H1 (cell line): ENCODE measurements around the gene IRGQ. TPM values are rescaled to one million over a fixed set of nuclear protein-coding genes. Genes with fewer than 3 reads are reported as not detected.

Experiments
- CTCF ChIA-PET: fragments of 300-600 bp; sonication (Branson Sonifier 250); formaldehyde crosslinking; loops from one replicate; lab custom pipeline; 2021; ENCODE audit not compliant: partially characterized antibody; lab: Charles Lee
- POLR2A ChIA-PET: fragments of 300-600 bp; sonication (Branson Sonifier 250); formaldehyde crosslinking; loops from one replicate; lab custom pipeline; 2021; ENCODE audit warnings: inconsistent platforms; ENCODE audit not compliant: partially characterized antibody; lab: Charles Lee
- DNase-seq, 2 experiments: peaks; one replicate each; pipeline versions ENCODE4 v3.0.0 to v3.0.0-alpha.2; 2010 to 2022; ENCODE audit warnings: low spot score in 2 of 2, low read depth in 1 of 2, mixed read lengths in 1 of 2
- FAIRE-seq: peaks from 2 replicates; lab custom pipeline; 2011; peaks lifted over from hg19 to GRCh38; lab: Jason Lieb, UNC
- H2AFZ ChIP-seq: 2 replicates; pipeline ENCODE4 v1.8.1; 2012; ENCODE audit warnings: low read length, inconsistent platforms
- H2AK5ac ChIP-seq: 2 replicates; pipeline ENCODE4 v1.6.1; 2013; ENCODE audit warnings: low read depth, low read length
- H2BK120ac ChIP-seq: replicated peaks from 2 replicates; pipeline ENCODE3; 2013; ENCODE audit warnings: low read depth, low read length, inconsistent platforms
- H2BK12ac ChIP-seq: 2 replicates; pipeline ENCODE4 v1.6.1; 2013; ENCODE audit warnings: low read depth, low read length
- H2BK15ac ChIP-seq: 2 replicates; pipeline ENCODE4 v1.6.1; 2013; ENCODE audit warnings: low read length
- H2BK20ac ChIP-seq: 2 replicates; pipeline ENCODE4 v1.6.1; 2013; ENCODE audit warnings: low read length
- H2BK5ac ChIP-seq: 2 replicates; pipeline ENCODE4 v1.6.1; 2013; ENCODE audit warnings: low read depth, low read length
- H3K14ac ChIP-seq: 2 replicates; pipeline ENCODE4 v1.6.1; 2013; ENCODE audit warnings: inconsistent platforms; ENCODE audit not compliant: insufficient read length
- H3K18ac ChIP-seq: 2 replicates; pipeline ENCODE4 v1.6.1; 2013; ENCODE audit warnings: low read length; ENCODE audit errors: extremely low read depth
- H3K23ac ChIP-seq: 2 replicates; pipeline ENCODE4 v1.6.1; 2013; ENCODE audit warnings: inconsistent platforms; ENCODE audit not compliant: insufficient read length
- H3K23me2 ChIP-seq: 2 replicates; pipeline ENCODE4 v1.6.1; 2013; ENCODE audit warnings: low read depth, low read length
- H3K27ac ChIP-seq: 2 replicates; pipeline ENCODE4 v1.6.1; 2011; ENCODE audit warnings: low read depth, low read length, inconsistent platforms
- H3K27me3 ChIP-seq, 4 experiments: replicated peaks in 1 of 4; 1 replicate in 1 of 4; 2 replicates in 3 of 4; pipeline versions ENCODE4 v1.6.1 to v1.8.1; 2011 to 2013; ENCODE audit warnings: low read length in 3 of 4, mild to moderate bottlenecking in 3 of 4, inconsistent platforms in 2 of 4, mixed read lengths in 2 of 4, moderate library complexity in 1 of 4; ENCODE audit not compliant: control insufficient read depth in 3 of 4, insufficient read depth in 3 of 4; ENCODE audit errors: extremely low read depth in 1 of 4
- H3K36me3 ChIP-seq, 4 experiments: 2 replicates each; pipeline versions ENCODE4 v1.6.1 to v1.8.1; 2011 to 2013; ENCODE audit warnings: mild to moderate bottlenecking in 4 of 4, low read length in 3 of 4, moderate library complexity in 2 of 4, control low read depth in 1 of 4, inconsistent platforms in 1 of 4; ENCODE audit not compliant: insufficient read depth in 4 of 4, control insufficient read depth in 2 of 4
- H3K4ac ChIP-seq: replicated peaks from 2 replicates; pipeline ENCODE3; 2013; ENCODE audit warnings: low read length, low read depth, mixed read lengths, inconsistent platforms; ENCODE audit not compliant: insufficient read length
- H3K4me1 ChIP-seq, 4 experiments: replicated peaks in 1 of 4; 1 replicate in 1 of 4; 2 replicates in 3 of 4; pipeline versions ENCODE4 v1.6.1 to v1.8.1; 2011 to 2013; ENCODE audit warnings: low read length in 3 of 4, inconsistent platforms in 2 of 4, mixed read lengths in 1 of 4; ENCODE audit not compliant: insufficient read depth in 4 of 4, control insufficient read depth in 3 of 4
- H3K4me2 ChIP-seq, 2 experiments: 2 replicates each; pipeline versions ENCODE4 v1.6.1 to v1.8.1; 2011 to 2013; ENCODE audit warnings: low read depth in 2 of 2, low read length in 2 of 2, control low read depth in 1 of 2, inconsistent platforms in 1 of 2, mild to moderate bottlenecking in 1 of 2; ENCODE audit not compliant: insufficient read depth in 1 of 2
- H3K4me3 ChIP-seq, 4 experiments: fragments of 200-600, 300-600 bp in 1 of 4; sonication (generic), shearing (Covaris generic), sonication (Bioruptor Twin) in 1 of 4; 2 replicates each; pipeline versions ENCODE4 v1.5.1 to v1.8.1; 2011 to 2016; ENCODE audit warnings: low read length in 4 of 4, low read depth in 3 of 4, control low read depth in 2 of 4, inconsistent platforms in 2 of 4, mild to moderate bottlenecking in 2 of 4, mixed read lengths in 1 of 4, moderate library complexity in 1 of 4; ENCODE audit not compliant: insufficient read depth in 2 of 4; ENCODE audit errors: extremely low read depth in 1 of 4
- H3K56ac ChIP-seq: replicated peaks from 2 replicates; pipeline ENCODE3; 2013; ENCODE audit warnings: low read depth, mild to moderate bottlenecking, mixed read lengths, low read length, inconsistent platforms; ENCODE audit not compliant: insufficient read length
- H3K79me1 ChIP-seq: 2 replicates; pipeline ENCODE4 v1.6.1; 2013; ENCODE audit warnings: low read depth, low read length, control low read depth
- H3K79me2 ChIP-seq, 2 experiments: 2 replicates each; pipeline versions ENCODE4 v1.6.1 to v1.8.1; 2012 to 2013; ENCODE audit warnings: low read length in 2 of 2, mild to moderate bottlenecking in 2 of 2, inconsistent platforms in 1 of 2; ENCODE audit not compliant: insufficient read depth in 2 of 2, control insufficient read depth in 1 of 2
- H3K9ac ChIP-seq, 4 experiments: replicated peaks in 1 of 4; 1 replicate in 1 of 4; 2 replicates in 3 of 4; pipeline versions ENCODE4 v1.6.1 to v1.8.1; 2011 to 2013; ENCODE audit warnings: low read depth in 3 of 4, low read length in 3 of 4, control low read depth in 2 of 4, mild to moderate bottlenecking in 2 of 4, moderate library complexity in 2 of 4, inconsistent platforms in 1 of 4; ENCODE audit errors: extremely low read depth in 1 of 4
- H3K9me3 ChIP-seq, 2 experiments: 2 replicates each; pipeline versions ENCODE4 v1.6.1 to v1.8.1; 2012 to 2013; ENCODE audit warnings: mild to moderate bottlenecking in 2 of 2, moderate library complexity in 2 of 2, control low read depth in 1 of 2, inconsistent platforms in 1 of 2, low read depth in 1 of 2, low read length in 1 of 2, mixed read lengths in 1 of 2; ENCODE audit not compliant: insufficient read depth in 2 of 2
- H4K20me1 ChIP-seq, 2 experiments: replicated peaks in 1 of 2; 2 replicates each; pipeline versions ENCODE3 to v1.8.1; 2011 to 2013; ENCODE audit warnings: inconsistent platforms in 2 of 2, low read length in 2 of 2, mild to moderate bottlenecking in 1 of 2; ENCODE audit not compliant: insufficient read depth in 2 of 2, control insufficient read depth in 1 of 2
- H4K5ac ChIP-seq: 2 replicates; pipeline ENCODE4 v1.6.1; 2013; ENCODE audit warnings: low read length, low read depth, mixed read lengths, inconsistent platforms; ENCODE audit not compliant: insufficient read length
- H4K8ac ChIP-seq: 2 replicates; pipeline ENCODE4 v1.8.0; 2013; ENCODE audit warnings: mild to moderate bottlenecking, moderate library complexity, low read length, inconsistent platforms; ENCODE audit not compliant: insufficient read depth; ENCODE audit errors: extremely low read depth
- H4K91ac ChIP-seq: replicated peaks from 2 replicates; pipeline ENCODE3; 2013; ENCODE audit warnings: low read length, mixed read lengths, inconsistent platforms; ENCODE audit not compliant: insufficient read length
- GABPA ChIP-seq: IDR thresholded peaks from 2 replicates; pipeline ENCODE4 v1.6.1; 2011; ENCODE audit warnings: mild to moderate bottlenecking, low read length, moderate library complexity, borderline replicate concordance; ENCODE audit not compliant: insufficient read depth
- WGBS, 2 experiments: shearing (Covaris generic) in 1 of 2; methylation state at CpG; one replicate each; pipeline versions ENCODE4 v1.1.6 to v1.1.7; 2013 to 2015; ENCODE audit warnings: low lambda C conversion rate in 2 of 2, mixed read lengths in 2 of 2, inconsistent platforms in 1 of 2, low coverage in 1 of 2, missing lambda C conversion rate in 1 of 2; ENCODE audit not compliant: insufficient replicate concordance in 2 of 2, insufficient coverage in 1 of 2, insufficient read length in 1 of 2; ENCODE audit errors: extremely low coverage in 1 of 2, missing lambda C conversion rate in 1 of 2; 5-methylcytosine and 5-hydroxymethylcytosine counted together
- polyA plus RNA-seq, 7 experiments: library from polyadenylated mRNA; depleted of rRNA in 3 of 7; stranded (reverse) in 5 of 7; unstranded in 2 of 7; fragments of >200 nt in 5 of 7; fragments of 200-250 nt in 2 of 7; gene quantifications; 1 replicate in 5 of 7; 2 replicates in 1 of 7; 4 replicates in 1 of 7; pipeline versions ENCODE4 v1.2.1 to v1.2.3, GENCODE V29; 2011 to 2013; ENCODE audit warnings: missing spikeins in 2 of 7, mixed read lengths in 2 of 7
- total RNA-seq: library from RNA; stranded (reverse); fragmentation: NEBNext Ultra II Directional; extraction: Animal tissue kit (Norgen Biotek cat#: 25700); gene quantifications from 2 replicates; pipeline ENCODE4 v1.2.1, GENCODE V29; 2021
- TF ChIP-seq, protein P1 (sequence below): IDR thresholded peaks from 2 replicates; pipeline ENCODE4 v1.6.1; 2012; ENCODE audit warnings: inconsistent platforms
- TF ChIP-seq, protein P2 (sequence below): IDR thresholded peaks from 2 replicates; pipeline ENCODE4 v1.6.1; 2011; ENCODE audit warnings: low read length, improper control_type of control experiment

The IRGQ gene
- total and polyA plus RNA-seq, 2 of the 8 experiments (the other 6 are each of a cell fraction or from before 2014, with no cell fraction given): 16.0 to 42.9 TPM

DNA sequence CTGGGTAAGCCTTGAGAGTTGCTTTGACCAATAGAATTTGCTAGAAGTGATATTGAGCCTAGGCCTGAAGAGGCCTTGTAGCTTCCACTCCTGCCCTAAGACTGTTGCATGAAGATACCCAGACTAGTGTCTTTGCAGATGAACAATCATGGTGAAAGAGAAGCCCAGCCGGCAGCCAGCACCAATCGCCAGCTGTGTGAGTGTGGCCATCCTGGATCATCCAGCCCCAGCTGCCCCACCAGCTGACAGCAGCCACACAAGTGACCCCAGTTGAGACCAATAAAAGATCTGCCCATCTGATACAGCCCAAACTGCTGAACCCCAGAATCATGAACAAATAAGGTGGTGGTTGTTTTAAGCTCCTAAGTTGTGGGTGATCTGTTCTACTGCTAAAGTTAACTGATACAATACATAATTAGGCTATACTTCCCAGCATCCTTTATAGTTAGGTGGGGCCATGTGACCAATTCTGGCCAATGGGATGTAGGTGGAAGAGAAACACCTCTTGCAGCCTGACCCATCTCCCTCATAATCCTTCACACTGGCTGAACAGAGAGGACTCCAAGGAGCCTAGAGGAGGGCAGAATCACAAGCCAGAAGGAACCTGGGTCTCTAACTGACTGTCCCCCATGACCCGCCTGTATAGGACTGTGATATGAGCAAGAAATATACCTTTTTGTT lies 32.9 kb upstream of the IRGQ start:
- Histone ChIP-seq H3K9ac (no peak overlapping the region), H3K27ac (no peak overlapping the region), H3K14ac (no peak overlapping the region), H2BK120ac (no peak overlapping the region), H3K4me3 (no peak overlapping the region), H3K4me1 (peaks cover 0 to 6% (median 3%) of the 10 kb centered on the region in 4 experiments; a peak in 2 of 7 replicates), H3K4me2 (no peak overlapping the region), H2BK5ac (no peak overlapping the region), H4K5ac (no peak overlapping the region), H2BK15ac (no peak overlapping the region), H2BK20ac (no peak overlapping the region), H3K56ac (no peak overlapping the region), H3K23ac (no peak overlapping the region), H4K20me1 (peaks cover 4 to 5% of the 10 kb centered on the region in 2 experiments), H3K79me1 (no peaks in the 10 kb centered on the region), H3K4ac (no peak overlapping the region), H3K9me3 (no peaks in the 10 kb centered on the region), H2AK5ac (no peak overlapping the region), H4K91ac (no peak overlapping the region), H3K79me2 (no peaks in the 10 kb centered on the region), H3K18ac (no peak overlapping the region), H3K36me3 (no peaks in the 10 kb centered on the region; a peak in 2 of 8 replicates)
- ChIA-PET CTCF (interaction anchor here (0.6 to 3.7 kb wide), 5 partner anchors 29 to 148 kb away, joined by 3 to 13 read pairs (median 4); no protein-coding TSS in a partner anchor), POLR2A (interaction anchor here (0.6 to 1.3 kb wide), 2 partner anchors 12 to 96 kb away, joined by 3 read pairs; partner anchors contain the start of gene ZNF575)
- 82% methylated on average over 3 of the region's 3 CpGs; no CpG with 5 or more reads in 1 of the 2 experiments for WGBS, 2 experiments
- TF ChIP-seq, protein P1, sequence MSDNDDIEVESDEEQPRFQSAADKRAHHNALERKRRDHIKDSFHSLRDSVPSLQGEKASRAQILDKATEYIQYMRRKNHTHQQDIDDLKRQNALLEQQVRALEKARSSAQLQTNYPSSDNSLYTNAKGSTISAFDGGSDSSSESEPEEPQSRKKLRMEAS: no peak
- no peak for TF ChIP-seq GABPA
- TF ChIP-seq, protein P2, sequence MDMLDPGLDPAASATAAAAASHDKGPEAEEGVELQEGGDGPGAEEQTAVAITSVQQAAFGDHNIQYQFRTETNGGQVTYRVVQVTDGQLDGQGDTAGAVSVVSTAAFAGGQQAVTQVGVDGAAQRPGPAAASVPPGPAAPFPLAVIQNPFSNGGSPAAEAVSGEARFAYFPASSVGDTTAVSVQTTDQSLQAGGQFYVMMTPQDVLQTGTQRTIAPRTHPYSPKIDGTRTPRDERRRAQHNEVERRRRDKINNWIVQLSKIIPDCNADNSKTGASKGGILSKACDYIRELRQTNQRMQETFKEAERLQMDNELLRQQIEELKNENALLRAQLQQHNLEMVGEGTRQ: peak; percentile 62
- TF ChIP-seq, all 59 proteins: peak for 1
- Histone ChIP-seq H3K23me2 (no peaks in the 10 kb centered on the region; the same call in 1 of the 2 replicates), H2BK12ac (no peak overlapping the region), H3K27me3 (no peaks in the 10 kb centered on the region; a peak in 1 of 7 replicates), H2AFZ (no peak overlapping the region), H4K8ac (no peak overlapping the region)
- FAIRE-seq (no peak), DNase-seq (no peak)
